Measurements from ENCODE around the gene MLLT6. TPM values are rescaled to one million over a fixed set of nuclear protein-coding genes. Genes with fewer than 3 reads are reported as not detected.

MLLT6 gene
- total and polyA plus RNA-seq, 2 of the 13 experiments (the other 11 are each of a cell fraction or from before 2014, with no cell fraction given): 50.7 to 69.5 TPM

GRCh38 chr17:38702166-38702915, 2.7 kb upstream of the MLLT6 start (continued):
- TF ChIP-seq ELK4 (CRISPR knock-in tag; IDR thresholded peaks at IDR 0.05; ENCODE audit: borderline replicate concordance): peak; percentile 83; the same call in 1 of the 2 replicates
- no peak for TF ChIP-seq SRSF9 (IDR thresholded peaks at IDR 0.05; ENCODE audit: borderline replicate concordance, insufficient read depth, low read depth, low read length, poor library complexity, severe bottlenecking)
- TF ChIP-seq ZNF362 (CRISPR knock-in tag; IDR thresholded peaks at IDR 0.05; ENCODE audit: borderline replicate concordance): no peak; the same call in 1 of the 2 replicates
- TF ChIP-seq SRSF1 (optimal IDR thresholded peaks at IDR 0.05; ENCODE audit: low read depth, low read length): no peak
- no peak; the same call in 1 of the 2 replicates for TF ChIP-seq HOXA5 (CRISPR knock-in tag; IDR thresholded peaks at IDR 0.05)
- peak; percentile 92 for TF ChIP-seq ATF7-NPFF (CRISPR knock-in tag; IDR thresholded peaks at IDR 0.05; ENCODE audit: low read depth)
- 0 out of 2 replicates have a peak, but pooled peaks have one; percentile 23 for TF ChIP-seq PCBP1 (IDR thresholded peaks at IDR 0.05; ENCODE audit: borderline replicate concordance, low read depth, low read length)
- peak; percentile 87 for TF ChIP-seq ZNF772 (CRISPR knock-in tag; IDR thresholded peaks at IDR 0.05)
- peak; percentile 18; the same call in 1 of the 2 replicates for TF ChIP-seq KMT2B (CRISPR knock-in tag; IDR thresholded peaks at IDR 0.05)
- TF ChIP-seq TIGD3 (CRISPR knock-in tag; IDR thresholded peaks at IDR 0.05; ENCODE audit: borderline replicate concordance): peak; percentile 87; the same call in 1 of the 2 replicates
- TF ChIP-seq ZFY (CRISPR knock-in tag; IDR thresholded peaks at IDR 0.05): peak; percentile 54
- TF ChIP-seq ETV6 (CRISPR knock-in tag; conservative IDR thresholded peaks at IDR 0.05): peak; percentile 93
- no peak for TF ChIP-seq GLI4 (CRISPR knock-in tag; IDR thresholded peaks at IDR 0.05; ENCODE audit: borderline replicate concordance)
- peak; percentile 80 for TF ChIP-seq RCOR2 (CRISPR knock-in tag; IDR thresholded peaks at IDR 0.05)
- TF ChIP-seq TEF (CRISPR knock-in tag; IDR thresholded peaks at IDR 0.05): peak; percentile 53; the same call in 1 of the 2 replicates
- TF ChIP-seq ZNF501 (CRISPR knock-in tag; IDR thresholded peaks at IDR 0.05): no peak; the same call in 1 of the 2 replicates
- peak; percentile 21; the same call in 1 of the 2 replicates for TF ChIP-seq ZNF792 (CRISPR knock-in tag; IDR thresholded peaks at IDR 0.05)
- no peak for TF ChIP-seq MAF1 (CRISPR knock-in tag; IDR thresholded peaks at IDR 0.05; ENCODE audit: borderline replicate concordance)
- peak; percentile 81 for TF ChIP-seq ZNF589 (CRISPR knock-in tag; conservative IDR thresholded peaks at IDR 0.05)
- no peak for TF ChIP-seq ZNF784 (CRISPR knock-in tag; IDR thresholded peaks at IDR 0.05; ENCODE audit: borderline replicate concordance)
- TF ChIP-seq DBP (CRISPR knock-in tag; IDR thresholded peaks at IDR 0.05; ENCODE audit: not compliant biosample characterization): no peak
- TF ChIP-seq ZNF451 (CRISPR knock-in tag; IDR thresholded peaks at IDR 0.05): 0 out of 2 replicates have a peak, but pooled peaks have one; percentile 60
- TF ChIP-seq ZNF260 (CRISPR knock-in tag; IDR thresholded peaks at IDR 0.05; ENCODE audit: borderline replicate concordance, low read depth): no peak

All from HepG2 (cell line).